Choroid plexus epithelial cell (primary cell): ENCODE data around the gene PBLD.
"Not testable (repeated sequence)": the region's sequence is repeated elsewhere in the genome, so short reads cannot be mapped to it uniquely, and the experiment has no call there.

Source experiments
- DNase-seq: peaks from one replicate; pipeline ENCODE4 v3.0.0-alpha.2; 2010; ENCODE audit warnings: low read depth
- H3K4me3 ChIP-seq: 2 replicates; pipeline ENCODE4 v1.5.1; 2011; ENCODE audit warnings: low read depth, mild to moderate bottlenecking, control low read depth, low read length, moderate library complexity
- CTCF ChIP-seq: conservative IDR thresholded peaks from 2 replicates; pipeline ENCODE4 v1.5.1; 2011; ENCODE audit warnings: low read depth, mild to moderate bottlenecking, control low read depth, inconsistent platforms, low read length, moderate library complexity

The PBLD gene

GRCh38 chr10:68288717-68289116 lies 44.0 kb downstream of the PBLD start:
- no peak for TF ChIP-seq CTCF
- H3K4me3 ChIP-seq: no peak overlapping the region
- DNase-seq: no peak

GRCh38 chr10:68284062-68285001 lies 48.4 kb downstream of the PBLD start:
- no peak overlapping the region for H3K4me3 ChIP-seq
- TF ChIP-seq CTCF: no peak
- DNase-seq: peak; percentile 43

GRCh38 chr10:68280758-68281157 lies 52.0 kb downstream of the PBLD start:
- H3K4me3 ChIP-seq: no peak overlapping the region
- TF ChIP-seq CTCF: no peak
- DNase-seq: no peak

- not testable (repeated sequence) for H3K4me3 ChIP-seq, DNase-seq
These were observed 53.6 kb downstream of the PBLD start for GRCh38 chr10:68278906-68279753.

GRCh38 chr10:68277814-68278213 lies 54.9 kb downstream of the PBLD start:
- not testable (repeated sequence) for H3K4me3 ChIP-seq, DNase-seq

GRCh38 chr10:68276224-68276623 lies 56.5 kb downstream of the PBLD start:
- no peak overlapping the region for H3K4me3 ChIP-seq
- no peak for DNase-seq
- TF ChIP-seq CTCF: no peak

- DNase-seq: no peak
- no peak for TF ChIP-seq CTCF
These were observed 57.1 kb downstream of the PBLD start for GRCh38 chr10:68275600-68276126.

More at GRCh38 chr10:68275600-68276126, 57.1 kb downstream of the PBLD start:
- no peak overlapping the region for H3K4me3 ChIP-seq
